HG03469 (cell line): ENCODE measurements around the gene SPRED3.
"Not testable (repeated sequence)": the region's sequence is repeated elsewhere in the genome, so short reads cannot be mapped to it uniquely, and the experiment has no call there.

ENCODE experiments used
- ATAC-seq: cut with Tn5 transposase; IDR thresholded peaks from one replicate; pipeline ENCODE4 v1.9.1; 2021; ENCODE audit warnings: mild to moderate bottlenecking, moderate library complexity, moderate number of reproducible peaks; ENCODE audit not compliant: unreplicated experiment

The SPRED3 gene

DNA sequence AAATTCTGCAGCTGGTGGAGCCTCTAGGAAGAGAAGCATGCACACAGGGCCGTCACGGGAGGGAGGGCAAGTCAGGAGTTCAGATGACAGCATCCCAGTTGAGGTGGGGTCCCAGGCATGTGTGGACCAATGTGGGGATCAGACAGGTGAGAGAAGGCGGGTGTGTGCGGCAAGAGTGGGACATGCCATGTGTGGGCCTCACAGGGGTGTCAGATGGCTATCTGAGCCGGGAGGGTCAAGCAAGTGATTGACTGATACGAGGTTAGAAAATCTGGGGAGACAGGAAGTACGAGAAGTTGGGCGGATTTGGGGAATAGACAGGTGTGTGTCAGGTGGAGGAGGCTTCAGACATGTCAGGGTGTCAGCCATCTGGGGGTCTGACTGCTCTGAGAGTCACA is 28.6 kb downstream of the SPRED3 start:
- ATAC-seq, result no peak

- ATAC-seq, result no peak
Measured at GRCh38 chr19:38417544-38418506, 29.3 kb downstream of the SPRED3 start.

- no peak for ATAC-seq
Measured at GRCh38 chr19:38420935-38421334, 32.4 kb downstream of the SPRED3 start.

DNA sequence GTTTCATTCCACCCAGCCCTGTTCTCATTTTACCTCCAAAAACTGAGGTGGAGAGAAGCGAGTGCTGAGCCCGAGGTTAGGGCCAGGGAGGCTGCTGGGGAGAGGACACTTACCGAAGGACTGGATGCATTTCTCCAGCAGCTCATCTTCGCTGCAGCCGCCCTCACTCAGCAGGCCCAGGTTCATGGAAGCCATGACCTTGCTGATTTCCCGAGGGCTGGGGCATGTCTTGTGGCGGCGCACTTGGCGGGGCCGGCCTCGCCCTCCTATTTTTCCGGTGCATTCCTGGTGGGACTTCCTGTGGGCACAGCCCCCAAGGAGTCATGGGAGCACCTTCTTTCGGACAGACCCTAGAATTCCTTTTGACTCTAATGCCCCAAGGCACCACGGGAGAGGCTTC is 33.4 kb downstream of the SPRED3 start:
- no peak for ATAC-seq

- no peak for ATAC-seq
Measured at GRCh38 chr19:38422438-38422837, 33.9 kb downstream of the SPRED3 start.

GRCh38 chr19:38424272-38424671 is 35.8 kb downstream of the SPRED3 start:
- ATAC-seq, result no peak

- no peak for ATAC-seq
Measured at GRCh38 chr19:38425222-38425809, 36.8 kb downstream of the SPRED3 start.

DNA sequence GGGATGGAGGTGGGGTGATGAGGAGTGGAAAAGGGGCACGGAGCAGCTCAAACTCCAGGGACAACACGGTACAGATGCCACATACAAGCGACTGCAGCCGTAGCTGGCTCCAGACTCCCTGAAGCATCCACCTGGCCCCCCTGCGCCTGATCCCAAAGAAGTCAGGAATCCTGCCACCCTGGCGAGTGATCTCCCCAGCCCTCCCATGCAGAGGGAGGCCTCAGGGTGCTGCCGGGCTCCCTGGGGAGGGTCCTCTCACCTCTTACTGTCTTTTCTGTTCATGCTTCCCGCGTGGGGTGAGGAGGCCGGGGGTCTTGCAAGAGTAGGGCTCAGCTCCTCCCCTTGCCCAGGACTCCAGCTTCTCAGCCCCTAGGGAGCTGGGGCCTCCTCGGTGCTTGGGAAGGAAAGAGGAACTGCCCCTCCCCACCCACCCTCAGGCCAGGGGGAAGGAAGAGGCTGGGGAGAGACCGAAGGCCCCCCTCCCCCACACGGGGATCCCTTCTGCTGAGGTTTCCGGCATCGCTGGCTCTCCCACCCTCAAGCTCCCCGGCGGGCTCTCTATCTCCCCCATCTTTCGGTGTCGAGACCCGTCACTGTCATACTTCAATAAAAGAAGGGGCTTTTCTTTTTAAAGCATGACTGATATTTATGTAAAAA is 37.4 kb downstream of the SPRED3 start, which contains the start of gene RASGRP4:
TSS of gene RASGRP4 (minus strand) at position 410 of the 657 bp plus-strand sequence. CDS start at position 282, 128 bp downstream.
- no peak for ATAC-seq

DNA sequence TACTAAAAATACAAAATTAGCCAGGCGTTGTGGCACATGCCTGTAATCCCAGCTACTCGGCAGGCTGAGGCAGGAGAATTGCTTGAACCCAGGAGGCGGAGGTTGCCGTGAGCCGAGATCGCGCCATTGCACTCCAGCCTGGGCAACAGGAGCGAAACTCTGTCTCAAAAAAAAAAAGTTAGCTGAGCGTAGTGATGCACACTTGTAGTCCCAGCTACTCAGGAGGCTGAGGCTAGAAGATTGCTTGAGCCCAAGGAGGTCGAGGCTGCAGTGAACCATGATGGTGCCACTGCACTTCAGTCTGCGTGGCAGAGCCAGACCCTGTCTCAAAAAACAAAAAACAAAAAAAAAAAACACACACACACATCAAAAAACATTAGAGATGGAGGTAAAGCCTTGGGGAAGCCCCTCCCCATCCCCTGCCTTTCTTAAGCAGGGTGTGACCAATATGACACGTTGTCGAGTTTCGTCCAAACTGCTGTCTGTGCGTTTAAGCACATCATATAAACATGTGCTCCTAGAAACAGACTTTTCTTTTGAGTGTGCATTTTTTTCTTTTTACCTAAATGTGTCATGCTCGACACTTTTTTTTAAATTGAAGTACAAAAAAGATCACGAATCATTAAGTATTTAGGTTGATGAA is 38.7 kb downstream of the SPRED3 start:
- not testable (repeated sequence) for ATAC-seq

DNA sequence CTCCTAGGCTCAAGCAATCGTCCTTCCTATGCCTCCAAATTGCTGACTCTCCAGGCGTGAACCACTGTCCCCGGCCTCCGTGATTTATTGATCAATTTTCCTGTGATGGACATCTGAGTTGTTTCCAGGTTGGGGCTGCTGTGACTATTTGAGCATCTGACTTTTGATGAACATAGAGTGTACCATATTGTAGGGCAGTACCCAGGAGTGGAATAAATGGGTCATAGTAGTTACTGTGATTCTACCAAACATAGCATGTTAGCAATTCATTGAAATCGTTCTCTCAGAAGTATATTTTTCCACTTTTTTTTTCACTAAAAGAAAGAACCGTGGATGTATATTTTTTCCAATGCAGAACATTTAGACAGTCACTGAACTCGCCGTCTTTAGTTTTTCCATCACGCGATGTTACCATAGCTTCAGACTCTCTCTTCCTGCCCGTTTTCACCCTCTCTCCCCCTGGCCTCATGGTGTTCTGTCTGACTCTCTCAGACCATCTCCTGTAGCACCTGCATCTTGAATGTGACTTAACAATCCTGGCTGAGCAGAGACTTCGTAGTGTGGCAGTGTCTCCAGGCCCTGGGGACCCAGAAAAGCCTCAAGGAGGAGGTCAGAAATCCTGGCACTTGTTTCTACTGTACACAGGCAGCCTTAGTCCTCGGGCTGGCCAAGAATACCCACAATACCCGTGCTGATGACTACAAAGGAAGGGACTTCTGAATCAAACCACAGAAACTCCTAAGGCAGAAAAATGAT is 40.7 kb downstream of the SPRED3 start:
- ATAC-seq, result no peak

GRCh38 chr19:38429811-38430156 is 41.3 kb downstream of the SPRED3 start:
- no peak for ATAC-seq

DNA sequence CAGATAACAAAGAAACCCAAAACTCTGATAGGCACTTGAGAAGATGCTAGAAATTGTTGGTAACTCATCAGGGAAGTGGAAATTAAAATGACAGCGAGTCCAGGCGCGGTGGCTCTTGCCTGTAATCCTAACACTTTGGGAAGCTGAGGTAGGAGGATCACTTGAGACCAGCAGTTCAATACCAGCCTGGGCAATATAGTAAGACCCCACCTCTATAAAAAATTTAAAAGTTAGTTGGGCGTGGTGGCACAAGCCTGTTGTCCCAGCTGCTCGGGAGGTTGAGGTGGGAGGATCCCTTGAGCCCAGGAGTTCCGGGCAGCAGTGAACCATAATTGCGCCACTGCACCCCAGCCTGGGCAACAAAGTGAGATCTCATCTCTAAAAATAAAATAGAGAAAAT is 42.4 kb downstream of the SPRED3 start:
- ATAC-seq, result no peak

- no peak for ATAC-seq
Measured at GRCh38 chr19:38433268-38433733, 44.8 kb downstream of the SPRED3 start, which contains the start of gene RYR1. Gene RYR1 (plus strand): TSS chr19:38433691. CDS start chr19:38433830, 139 bp downstream.

GRCh38 chr19:38434549-38435051 is 46.1 kb downstream of the SPRED3 start:
- no peak for ATAC-seq

GRCh38 chr19:38437295-38437694 is 48.8 kb downstream of the SPRED3 start:
- no peak for ATAC-seq

DNA sequence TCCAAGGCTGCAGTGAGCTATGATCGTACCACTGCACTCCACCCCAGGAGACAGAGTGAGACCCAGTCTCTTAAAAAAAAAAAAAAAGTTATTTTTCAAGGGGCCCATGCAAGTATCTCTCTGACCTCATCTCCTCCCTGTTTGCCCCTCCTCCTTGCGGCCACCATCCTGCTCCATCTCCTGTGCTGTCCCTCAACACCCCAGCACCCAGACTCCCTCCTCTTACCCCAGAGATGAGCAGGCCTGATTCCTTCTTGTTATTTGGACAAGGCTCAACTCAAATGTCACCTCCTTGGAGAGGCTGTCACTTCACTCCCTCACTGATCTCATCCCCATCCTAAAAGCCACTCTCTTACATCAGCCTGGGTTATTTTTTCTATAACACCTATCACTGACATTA is 49.4 kb downstream of the SPRED3 start:
- no peak for ATAC-seq

- no peak for ATAC-seq
Measured at GRCh38 chr19:38440592-38440991, 52.1 kb downstream of the SPRED3 start.

DNA sequence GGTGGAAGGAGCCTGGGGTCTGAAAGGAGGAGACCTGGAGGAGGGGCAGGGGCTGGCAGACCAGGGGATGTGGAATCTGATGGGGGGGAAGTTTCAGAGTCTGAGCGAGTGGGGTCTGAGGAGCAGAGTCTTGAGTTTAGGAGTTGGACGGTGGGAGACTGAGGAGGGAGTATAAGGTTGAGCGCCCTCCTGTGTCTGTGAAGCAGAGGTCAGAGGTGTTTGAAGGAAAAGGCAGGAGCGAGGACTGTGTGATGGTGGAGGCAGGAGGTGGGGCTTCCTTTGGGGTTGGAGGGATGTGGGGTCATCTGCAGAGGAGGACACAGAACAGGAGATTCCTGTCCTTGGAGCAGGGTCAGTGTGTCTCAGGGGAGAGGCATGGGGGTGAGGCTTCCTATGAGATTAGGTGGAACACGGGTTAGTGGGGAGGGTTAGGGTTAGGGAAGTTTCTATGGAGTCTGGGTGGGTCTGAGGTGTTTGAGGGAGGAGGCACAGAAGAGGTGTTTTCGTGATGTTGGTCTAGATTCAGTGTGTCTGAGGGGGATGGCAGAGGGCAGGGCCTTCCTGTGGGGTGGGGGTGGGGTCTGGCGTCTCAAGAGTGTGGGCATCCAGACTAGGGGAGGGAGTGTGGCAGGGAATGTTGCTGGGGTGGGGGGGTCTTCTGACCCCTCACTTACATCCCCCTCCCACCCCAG is 53.3 kb downstream of the SPRED3 start:
- ATAC-seq, result no peak

- ATAC-seq, result no peak
Measured at GRCh38 chr19:38442736-38443135, 54.2 kb downstream of the SPRED3 start.
